Transverse colon (tissue), 4 donors: ENCODE data around the gene COIL.

Experiments used
- CTCF ChIP-seq, 5 experiments: fragments of 200-600 bp in 3 of 5; fragments of 450-650 bp in 2 of 5; sonication (generic) in 3 of 5; IDR thresholded peaks; 1 replicate in 2 of 5; 2 replicates in 3 of 5; pipeline ENCODE4 v1.5.1; 2016 to 2017; ENCODE audit warnings: antibody characterized with exemption in 5 of 5, inconsistent platforms in 3 of 5, mild to moderate bottlenecking in 2 of 5, moderate library complexity in 1 of 5
- POLR2A ChIP-seq: fragments of 450-650 bp; IDR thresholded peaks from one replicate; pipeline ENCODE4 v1.6.1; 2016; ENCODE audit warnings: antibody characterized with exemption, mild to moderate bottlenecking, moderate library complexity
- POLR2AphosphoS5 ChIP-seq, 3 donors: sonication (generic); formaldehyde crosslinking; IDR thresholded peaks; one replicate each; pipeline ENCODE4 v1.6.1; 2016; ENCODE audit warnings: antibody characterized with exemption in 3 of 3

GRCh38 chr17:56902348-56902747 is 58.5 kb downstream of the COIL start:
- no peak for TF ChIP-seq POLR2A
- TF ChIP-seq CTCF (IDR thresholded peaks at IDR 0.05), result no peak
- TF ChIP-seq POLR2AphosphoS5 (IDR thresholded peaks at IDR 0.05), result no peak
